Stimulated activated CD4-positive, alpha-beta T cell treated with anti-CD3 and anti-CD28 coated beads, Interleukin-1b, Interleukin-23, amount 100 ng/mL, for 24 hours (primary cell): ENCODE results near the gene CACNA1F.
A peak's percentile ranks its signal among the peaks of the same experiment; 100 is the strongest.
"Not testable (repeated sequence)": the region's sequence is repeated elsewhere in the genome, so short reads cannot be mapped to it uniquely, and the experiment has no call there.

ENCODE experiments used
- DNase-seq, 4 experiments: peaks; one replicate each; pipeline ENCODE4 v3.0.0-alpha.2; 2020; ENCODE audit warnings: low read depth in 4 of 4, low spot score in 1 of 4

Gene CACNA1F

DNA sequence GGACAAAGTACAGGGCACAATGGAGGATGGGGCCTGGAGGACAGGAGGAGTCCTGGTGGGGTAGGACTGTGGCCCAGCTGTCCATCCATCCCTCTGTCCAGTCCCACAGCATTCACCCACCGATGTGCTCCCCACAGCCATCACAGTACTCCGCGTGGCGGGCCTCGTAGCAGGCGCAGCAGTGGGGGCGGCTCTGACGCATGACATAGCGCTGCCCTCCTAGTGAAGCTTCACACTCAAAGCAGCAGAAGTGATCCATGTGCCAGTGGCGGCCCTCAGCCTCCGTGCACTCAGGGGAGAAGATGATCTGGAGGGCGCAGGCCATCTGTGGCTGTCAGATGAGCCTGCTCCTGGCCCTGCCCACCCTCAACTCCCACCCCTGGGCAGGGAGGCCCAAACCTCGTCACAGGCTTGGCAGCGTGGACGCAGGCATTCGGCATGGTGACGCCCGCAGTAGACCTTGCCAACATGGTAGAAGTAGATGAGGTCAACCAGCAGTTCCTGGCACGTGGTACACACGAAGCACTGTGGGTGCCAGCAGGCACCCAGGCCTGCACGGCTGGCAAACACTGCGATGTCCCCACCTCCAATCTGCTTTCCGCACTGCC, 55.2 kb downstream of the CACNA1F start:
- no peak for DNase-seq

DNA sequence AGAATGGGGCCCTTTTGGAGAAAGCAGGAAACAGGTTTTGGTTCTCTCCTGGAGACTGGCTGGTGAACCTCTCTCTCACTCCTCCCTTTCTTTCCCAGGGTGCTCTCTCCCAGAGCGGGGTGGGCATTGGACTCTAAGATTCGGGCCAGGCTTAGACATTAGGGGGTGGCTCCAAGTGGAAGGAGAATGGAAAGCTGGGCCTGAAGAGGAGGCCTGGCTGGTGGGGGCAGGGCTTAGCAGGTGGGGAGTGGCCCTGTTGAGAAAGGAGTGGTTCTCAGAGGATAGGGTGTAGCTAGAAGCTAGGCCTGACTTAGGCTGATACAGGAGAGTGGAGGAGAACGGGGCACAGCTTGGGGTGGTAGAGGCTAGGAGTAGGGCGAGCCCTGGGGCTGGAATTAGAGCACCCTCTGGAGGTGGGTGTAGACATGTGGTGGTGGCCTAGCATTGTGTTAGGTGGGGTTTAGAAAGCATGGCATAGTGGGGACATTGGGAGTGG, 55.8 kb downstream of the CACNA1F start:
- DNase-seq: no peak

DNA sequence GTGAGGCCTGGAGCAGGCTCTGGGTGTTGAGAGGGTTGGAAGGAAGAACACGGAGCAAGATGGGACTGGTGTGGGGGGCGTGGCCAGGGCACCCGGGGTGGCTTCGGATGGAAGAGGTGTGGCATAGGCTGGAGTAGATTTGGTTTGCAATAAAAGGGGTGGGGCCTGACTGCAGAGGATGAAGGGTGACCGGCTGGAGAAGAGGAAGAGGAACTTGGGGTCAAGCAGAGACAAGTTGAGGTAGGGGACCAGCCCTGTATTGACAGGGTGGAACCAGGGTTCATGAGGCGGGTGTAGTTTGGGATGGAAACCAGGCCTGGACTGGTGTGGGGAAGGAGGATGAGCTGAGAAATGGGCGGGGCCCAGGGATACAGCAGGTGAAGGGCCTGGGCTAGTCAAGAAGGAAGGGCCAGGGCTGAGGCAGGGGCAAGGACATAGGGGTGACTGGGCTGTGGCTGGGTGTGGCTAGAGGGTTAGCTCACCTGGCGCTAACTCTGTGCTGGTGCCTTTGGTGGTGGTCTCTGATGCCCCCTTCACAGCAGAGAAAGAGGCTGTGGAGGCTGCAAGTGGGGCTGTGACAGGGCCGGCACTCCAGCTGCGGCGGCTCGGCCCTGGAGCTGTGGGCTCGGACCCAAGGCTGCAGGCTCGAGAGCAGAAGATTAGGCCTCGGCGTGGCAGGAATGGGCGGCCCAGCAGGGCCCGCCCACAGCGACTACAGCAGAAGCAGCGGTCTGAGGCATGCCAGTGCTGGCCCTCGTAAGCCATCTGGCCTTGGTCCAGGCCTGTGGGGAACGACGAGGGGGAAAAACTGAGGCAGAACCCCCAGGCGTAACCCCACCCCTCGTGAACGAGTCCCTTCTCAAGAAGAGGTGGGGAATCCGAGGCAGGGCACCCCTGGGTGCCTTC, 56.5 kb downstream of the CACNA1F start:
- DNase-seq: no peak

DNA sequence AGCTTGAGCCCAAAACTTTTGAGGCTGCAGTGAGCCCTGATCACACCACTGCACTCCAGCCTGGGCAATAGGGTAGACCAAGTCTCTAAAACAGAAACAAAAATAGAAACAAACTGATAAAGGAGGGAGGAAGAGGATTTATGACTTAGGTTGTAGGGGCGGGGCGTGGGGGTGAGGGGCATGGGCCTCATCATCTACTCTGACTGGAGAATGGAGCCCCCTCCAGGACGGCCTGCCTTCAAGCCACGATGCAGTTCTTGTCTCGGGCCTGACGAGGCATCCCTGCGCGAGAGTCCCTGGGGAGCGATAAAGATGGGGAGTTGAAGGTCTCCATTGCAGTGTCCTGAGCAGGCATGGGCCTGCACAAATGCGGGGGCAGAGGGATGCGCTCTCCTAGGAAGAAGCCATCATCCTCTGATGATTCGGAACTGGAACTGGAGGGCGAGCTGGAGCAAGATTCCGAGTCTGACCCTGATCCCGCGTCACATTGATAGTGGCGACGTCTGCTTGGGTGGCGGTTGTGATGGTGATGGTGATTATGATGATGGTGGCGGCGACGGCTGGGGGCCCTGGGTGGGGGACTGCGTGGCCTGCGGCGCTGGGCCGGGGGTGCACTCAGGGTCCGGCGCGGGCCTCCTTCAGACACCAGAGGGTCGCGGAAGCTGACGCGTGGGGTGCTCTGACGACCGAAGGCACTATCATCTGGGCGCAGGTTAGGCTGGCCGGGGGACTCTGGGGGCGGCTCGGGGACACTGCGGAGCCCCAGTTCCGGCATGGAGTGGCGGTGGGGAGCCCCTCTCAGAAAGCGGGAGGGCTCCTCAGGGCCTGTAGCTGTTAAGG, 57.5 kb downstream of the CACNA1F start:
- DNase-seq: no peak

DNA sequence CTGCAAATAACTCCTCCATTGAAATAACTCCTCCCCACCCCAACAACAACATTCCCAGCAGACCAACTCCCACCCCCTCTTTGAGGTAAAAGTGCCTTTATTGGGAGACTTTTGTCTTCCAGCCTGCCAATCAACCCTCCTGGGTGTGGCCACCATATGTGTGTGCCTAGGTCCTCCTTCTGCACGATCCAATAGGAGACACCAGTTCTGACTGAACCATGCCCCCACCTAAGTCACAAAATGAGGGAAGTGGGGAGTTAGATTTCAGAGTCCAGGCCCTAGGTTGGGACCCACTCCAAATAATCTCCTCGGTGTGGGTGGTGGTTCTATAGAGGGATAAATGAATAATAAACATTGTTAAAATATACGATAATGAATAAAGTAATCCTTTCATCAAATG, 58.4 kb downstream of the CACNA1F start:
- no peak for DNase-seq

DNA sequence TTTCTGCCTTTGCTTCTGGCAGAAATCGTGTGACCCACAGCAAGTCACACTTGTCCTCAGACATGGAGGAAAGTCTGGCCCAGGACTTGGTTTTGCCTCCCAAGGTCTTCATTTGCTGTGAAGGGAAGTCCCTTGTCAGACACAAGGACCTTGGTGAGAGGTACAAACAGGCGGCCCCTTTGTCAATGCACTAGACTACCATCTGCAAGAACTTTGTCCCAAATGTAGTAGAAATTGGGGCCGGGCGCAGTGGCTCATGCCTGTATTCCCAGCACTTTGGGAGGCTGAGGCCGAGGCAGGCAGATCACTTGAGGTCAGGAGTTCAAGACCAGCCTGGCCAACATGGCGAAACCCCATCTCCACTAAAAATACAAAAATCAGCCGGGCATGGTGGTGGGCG, 59.6 kb downstream of the CACNA1F start:
- not testable (repeated sequence) for DNase-seq

DNA sequence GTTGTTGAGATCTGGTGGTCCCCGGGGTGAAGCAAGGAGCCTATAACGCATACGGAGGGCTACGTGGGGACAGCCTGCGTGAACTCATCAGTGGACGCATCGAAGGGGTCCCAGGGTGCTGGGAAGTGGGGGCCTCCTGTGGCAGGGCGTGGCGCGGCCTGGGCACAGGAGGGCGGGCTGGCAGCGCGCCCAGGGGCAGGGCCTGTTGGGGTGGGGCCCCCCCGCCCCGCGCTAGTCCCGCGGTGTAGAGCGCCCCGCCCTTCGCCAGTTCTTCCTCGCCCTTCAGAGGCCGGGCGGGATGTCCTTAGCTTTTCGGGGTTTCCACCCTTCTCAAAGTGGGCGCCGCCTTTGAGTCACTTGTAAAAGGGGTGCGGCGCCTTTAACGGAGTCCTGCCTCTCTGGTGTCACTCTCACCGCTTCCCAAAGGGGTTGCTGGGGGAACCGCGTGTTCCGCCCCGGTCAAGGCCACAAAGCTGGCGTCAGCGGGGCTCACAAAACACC, 60.8 kb downstream of the CACNA1F start:
- peak in 2 of 4 experiments; percentile 61 to 67 for DNase-seq

DNA sequence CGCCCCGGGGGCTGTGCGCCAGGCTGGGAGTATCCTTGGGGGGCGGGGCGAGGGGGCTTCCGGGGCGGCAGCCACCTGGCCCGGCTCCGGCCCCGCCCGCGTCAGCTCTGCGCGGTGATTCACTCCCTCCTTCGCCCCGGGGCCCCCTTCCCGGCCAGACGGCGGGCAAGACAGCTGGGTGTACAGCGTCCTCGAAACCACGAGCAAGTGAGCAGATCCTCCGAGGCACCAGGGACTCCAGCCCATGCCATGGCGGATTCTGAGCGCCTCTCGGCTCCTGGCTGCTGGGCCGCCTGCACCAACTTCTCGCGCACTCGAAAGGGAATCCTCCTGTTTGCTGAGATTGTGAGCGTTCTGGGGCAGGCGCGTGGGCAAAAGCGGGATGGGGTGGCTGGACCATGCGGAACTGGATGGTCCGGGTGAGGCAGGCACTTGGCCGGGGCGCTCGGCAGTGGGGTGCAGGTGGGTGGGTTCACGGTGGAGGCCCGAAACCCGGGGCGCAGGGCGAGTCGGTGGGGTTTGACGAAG, 61.3 kb downstream of the CACNA1F start, which contains the start of gene PLP2:
Gene PLP2 (plus strand): TSS at position 147 of the 528 bp plus-strand sequence. CDS start 103 bp downstream, at position 250.
- peak in 2 of 4 experiments; percentile 56 to 73 for DNase-seq

DNA sequence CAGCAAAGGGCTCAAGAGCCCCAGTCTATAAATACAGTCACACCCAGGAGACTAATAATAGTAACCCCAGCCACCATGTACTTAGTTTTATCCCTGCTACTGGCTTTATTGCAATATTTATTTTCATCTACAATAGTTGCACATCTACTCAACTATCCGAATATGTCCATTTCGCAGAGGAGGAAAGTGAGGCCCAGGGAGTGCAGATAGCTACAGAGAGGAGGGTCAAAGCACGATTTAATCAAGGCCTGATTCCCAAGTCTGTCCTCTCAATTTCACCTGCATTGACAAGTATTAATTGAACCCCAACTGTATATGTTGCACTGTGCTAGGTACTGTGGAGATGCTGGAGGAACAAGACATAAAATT, 65.4 kb downstream of the CACNA1F start:
- no peak for DNase-seq

DNA sequence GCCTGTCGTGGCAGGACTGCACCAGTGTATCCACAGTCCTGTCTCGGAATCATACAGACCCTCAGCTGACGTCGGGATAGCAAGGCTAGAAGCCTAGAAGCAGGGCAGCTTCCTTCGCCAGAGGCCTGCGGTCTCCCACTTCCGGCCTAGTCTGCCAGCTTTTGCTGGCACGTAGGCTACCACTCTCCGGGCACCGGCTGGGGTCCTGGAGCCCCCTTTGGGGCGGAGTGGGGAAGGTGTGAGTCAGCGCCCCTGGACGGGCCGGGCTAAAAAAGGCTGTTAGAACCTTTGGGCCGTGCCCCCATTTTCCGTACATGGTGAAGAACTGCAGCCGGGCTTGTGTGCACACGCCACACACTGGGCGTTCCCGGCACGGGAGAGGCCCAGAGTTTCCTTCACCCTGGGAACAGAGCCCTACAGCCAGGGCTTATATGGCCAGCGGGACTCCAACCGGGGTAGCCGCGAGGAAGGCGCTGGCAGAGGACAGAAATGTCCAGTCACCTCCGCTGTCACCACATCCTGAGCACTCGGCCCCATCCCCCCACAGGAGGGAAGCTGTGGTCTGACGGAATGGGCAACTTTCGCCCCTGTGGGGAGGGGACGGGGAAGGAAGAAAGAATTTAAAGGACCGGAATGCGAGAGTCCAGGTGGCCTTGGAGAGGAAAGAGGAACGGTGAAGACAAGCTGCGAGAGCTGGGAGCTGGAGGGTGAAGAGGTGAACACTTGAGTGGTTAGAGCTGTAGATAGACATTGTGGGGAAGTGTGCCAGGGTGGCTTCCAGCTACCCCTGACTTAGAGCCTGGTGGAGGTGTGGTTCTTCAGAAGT, 66.0 kb downstream of the CACNA1F start:
- DNase-seq: peak in 2 of 4 experiments; percentile 40 to 52

DNA sequence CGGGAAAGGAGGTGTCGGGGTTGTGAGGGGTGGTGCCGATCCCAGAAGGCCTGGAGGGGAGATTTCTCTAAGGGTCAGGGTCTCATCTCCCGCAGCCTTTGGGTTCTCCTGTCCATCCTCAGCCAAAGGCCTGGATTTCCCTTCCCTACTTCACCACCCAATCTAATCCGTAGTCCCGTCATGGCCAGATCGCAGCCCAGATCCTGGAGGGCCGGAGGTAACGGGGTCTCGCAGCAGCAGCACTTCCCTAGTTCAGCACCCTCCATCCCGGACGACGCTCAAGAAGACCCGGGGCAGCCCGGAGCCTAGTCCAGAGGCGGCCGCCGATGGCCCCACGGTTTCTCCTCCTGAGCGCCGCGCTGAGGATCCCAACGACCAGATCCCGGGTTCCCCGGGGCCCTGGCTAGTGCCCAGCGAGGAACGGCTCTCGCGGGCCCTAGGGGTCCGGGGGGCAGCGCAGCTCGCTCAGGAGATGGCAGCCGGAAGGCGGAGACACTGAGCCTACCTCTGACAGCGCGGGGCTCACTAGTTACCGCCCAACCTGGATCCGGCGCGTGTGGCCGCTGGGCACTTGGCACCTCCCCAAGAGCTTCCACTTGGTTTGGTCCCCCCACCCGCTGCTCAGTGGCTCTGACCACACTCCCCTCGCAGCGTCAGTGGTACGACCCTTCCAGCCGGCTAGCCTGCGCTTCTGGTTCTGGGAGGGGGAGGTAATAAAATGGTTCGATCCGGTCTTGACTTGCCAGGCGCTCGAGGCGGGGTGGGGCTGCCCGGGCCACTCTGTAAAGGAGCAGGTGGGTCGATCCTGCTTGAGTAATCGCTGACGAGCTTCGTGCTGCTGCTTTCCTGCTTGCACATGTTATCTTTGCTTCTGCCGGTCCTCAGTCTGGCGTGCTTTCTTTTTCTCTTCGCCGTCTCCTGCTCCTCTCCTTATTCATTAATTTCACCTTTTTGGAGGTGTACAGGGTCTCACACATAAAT, 66.9 kb downstream of the CACNA1F start:
- DNase-seq: peak in 2 of 4 experiments; percentile 45 to 55

DNA sequence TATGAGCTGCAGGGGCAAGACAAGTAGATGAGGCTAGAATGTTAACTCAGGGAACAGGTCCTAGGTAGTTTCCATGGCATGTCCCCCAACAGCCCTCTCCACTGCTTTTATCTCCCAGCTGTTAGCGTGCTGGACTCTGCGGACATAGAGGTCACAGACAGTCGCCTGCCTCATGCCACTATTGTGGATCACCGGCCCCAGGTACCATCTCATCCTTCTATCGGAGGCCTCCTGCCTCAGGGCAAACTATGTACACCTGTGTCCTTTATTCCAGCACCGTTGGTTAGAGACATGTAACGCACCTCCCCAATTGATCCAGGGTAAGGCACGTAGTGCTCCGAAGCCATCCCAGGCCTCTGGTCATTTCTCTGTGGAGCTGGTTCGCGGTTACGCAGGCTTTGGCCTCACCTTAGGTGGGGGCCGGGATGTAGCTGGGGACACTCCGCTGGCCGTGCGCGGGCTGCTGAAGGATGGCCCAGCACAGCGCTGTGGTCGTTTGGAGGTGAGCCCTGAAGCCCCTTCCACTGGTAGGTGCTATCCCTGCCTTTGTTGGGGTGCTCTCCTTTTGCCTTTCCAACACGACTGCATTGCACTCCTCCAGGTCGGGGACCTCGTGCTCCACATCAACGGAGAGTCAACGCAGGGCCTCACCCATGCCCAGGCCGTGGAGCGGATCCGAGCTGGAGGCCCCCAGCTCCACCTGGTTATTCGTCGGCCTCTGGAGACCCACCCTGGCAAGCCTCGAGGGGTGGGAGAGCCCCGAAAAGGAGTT, 68.4 kb downstream of the CACNA1F start:
- DNase-seq: no peak

DNA sequence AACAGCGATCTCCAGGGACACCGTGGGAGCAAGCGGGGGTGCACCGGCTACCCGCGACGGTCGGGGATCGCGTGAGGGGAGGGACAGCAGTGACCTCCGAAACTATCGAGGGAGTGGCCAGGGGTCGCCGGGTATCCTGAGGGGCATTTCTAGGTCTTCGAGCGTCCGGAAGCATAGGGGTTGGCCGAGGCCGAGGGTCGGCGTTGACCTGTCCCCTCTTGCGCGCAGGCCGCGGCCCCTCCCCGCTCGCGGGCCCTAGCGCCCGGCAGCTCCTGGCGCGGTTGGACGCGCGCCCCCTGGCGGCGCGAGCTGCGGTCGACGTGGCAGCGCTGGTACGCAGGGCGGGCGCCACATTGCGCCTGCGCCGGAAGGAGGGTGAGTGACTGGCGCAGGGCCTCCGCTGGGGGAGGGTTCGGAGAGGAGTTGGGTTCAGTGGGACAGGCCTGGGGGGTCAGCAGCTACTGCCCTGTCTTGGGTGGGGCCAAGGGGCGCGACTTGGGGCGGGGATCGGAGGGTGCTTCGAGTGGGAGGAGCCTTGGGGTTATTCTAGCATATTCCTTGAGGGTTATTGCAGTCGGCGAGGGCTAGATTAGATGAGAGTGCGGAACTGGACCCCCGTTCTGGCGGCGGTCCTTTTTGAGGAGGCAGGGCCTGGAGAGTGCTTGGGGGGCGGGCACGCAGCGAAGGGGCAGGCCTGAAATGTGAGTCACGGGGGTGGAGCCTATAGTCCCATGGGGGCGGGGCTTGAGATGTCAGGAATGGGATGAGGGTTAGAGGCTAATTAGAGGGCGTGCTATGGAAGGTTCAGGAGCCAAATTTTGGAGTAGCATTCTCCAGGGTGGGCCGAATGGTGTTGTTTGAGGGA, 69.4 kb downstream of the CACNA1F start:
- DNase-seq: peak in 3 of 4 experiments; percentile 53 to 70 (median 59)

DNA sequence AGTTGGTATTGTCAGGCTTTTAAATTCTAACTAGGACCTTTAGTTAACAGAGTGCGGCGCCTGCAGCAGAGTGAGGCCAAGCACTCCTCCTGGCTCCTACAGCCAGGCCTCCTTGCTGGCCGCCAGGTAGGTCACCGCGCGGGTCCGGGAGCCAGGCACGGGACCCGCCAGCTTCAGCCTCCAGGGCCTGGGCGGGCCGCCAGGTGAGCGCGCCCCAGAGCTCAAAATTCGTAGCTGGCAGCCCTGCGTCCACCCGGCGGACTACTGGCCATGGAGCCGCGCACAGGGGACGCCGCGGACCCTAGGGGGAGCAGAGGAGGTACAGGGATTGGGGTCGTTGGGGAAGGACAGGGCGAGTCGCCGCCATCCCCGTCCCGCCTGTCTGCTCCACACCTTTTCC, 70.5 kb downstream of the CACNA1F start, which contains the start of gene MAGIX:
Gene MAGIX (plus strand): TSS at position 139 of the 400 bp plus-strand sequence. CDS start 132 bp downstream, at position 271.
- DNase-seq: no peak

DNA sequence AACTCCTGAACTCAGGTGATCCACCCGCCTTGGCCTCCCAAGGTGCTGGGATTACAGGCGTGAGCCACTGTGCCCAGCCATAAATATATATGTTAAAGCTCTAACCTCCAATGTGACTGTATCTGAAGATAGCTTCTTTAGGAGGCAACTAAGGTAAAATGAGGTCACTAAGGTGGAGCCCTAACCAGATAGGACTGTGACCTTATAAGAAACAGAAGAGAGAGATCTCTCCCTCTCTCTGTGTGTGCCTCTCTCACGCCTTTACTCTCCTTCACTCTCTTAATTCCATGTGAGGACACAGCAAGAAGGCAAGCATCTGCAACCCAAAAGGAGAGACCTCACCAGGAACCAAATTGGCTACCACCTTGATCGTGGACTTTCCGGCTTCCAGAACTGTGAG, 71.5 kb downstream of the CACNA1F start:
- DNase-seq: no peak

DNA sequence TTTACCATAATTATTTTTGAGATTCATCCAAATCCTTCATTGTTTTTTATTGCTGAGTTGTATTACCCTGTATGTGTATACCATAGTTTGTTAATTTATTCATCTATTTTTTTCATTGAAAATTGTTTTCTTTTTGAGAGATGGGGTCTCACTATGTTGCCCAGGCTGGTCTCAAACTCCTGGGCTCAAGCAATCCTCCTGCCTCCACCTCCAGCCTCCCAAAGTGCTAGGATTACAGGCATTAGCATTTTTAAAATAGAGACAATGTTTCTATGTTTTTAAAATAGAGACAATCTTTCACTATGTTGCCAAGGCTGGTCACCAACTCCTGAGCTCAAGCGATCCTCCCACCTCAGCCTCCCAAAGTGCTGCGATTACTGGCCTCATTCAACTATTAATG, 72.2 kb downstream of the CACNA1F start:
- DNase-seq: no peak

DNA sequence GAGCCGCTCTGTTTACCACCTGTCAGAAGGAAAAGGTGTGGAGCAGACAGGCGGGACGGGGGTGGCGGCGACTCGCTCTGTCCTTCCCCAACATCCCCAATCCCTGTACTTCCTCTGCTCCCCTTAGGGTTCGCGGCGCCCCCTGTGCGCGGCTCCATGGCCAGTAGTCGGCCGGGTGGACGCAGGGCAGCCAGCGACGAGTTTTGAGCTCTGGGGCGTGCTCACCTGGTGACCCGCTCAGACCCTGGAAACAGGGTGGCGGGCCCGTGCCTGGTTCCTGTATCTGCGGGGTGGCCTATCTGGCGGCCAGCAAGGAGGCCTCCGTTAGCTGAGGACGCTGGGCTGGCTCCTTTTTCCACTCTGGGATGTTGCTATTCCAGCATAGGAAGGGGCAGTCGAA, 75.9 kb downstream of the CACNA1F start:
- DNase-seq: no peak
